Measurements from ENCODE around the gene TENM4. TPM values are rescaled to one million over a fixed set of nuclear protein-coding genes. Genes with fewer than 3 reads are reported as not detected.

TENM4 gene
- total and polyA plus RNA-seq, 2 of the 8 experiments (the other 6 are each of a cell fraction or from before 2014, with no cell fraction given) = 3.5 to 7.2 TPM

DNA sequence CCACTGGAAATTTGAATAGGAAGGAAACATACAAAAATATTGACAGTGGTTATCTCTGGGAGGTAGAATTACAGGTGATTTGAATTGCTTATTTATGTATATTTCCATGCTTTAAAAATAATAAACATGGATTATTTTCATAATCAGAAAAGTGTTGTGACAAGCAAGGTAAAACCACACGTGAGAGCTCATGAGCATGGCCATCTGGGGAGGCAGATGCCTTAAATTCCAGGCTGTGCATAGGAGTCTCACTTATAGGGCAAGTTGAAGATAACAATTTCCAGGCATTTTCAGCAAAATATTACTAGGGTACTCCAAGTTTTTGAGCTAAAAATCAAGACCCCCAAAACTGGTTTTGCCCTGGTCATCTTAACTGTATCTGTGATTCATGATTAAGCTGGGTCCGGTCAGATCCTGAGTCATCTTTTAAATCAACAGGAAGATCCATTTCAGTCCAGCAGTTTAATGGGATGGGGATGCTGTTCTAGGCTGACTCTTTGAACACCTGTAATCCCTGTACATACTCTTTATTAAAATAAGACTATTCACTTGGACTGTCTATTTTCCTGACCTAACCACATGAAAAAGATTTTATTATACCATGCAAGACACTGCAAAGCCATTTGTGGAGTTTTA is 750.4 kb downstream of the TENM4 start:
- DNase-seq (ENCODE audit: low read depth in 1 of 2, low spot score in 2 of 2) = no peak
- no peak overlapping the region for H2BK120ac ChIP-seq (replicated peaks; ENCODE audit: low read depth, low read length)
- peaks cover 0 to 8% (median 5%) of the 10 kb centered on the region in 4 experiments; a peak in 6 of 7 replicates for H3K4me1 ChIP-seq (replicated peaks in 1 of 4; ENCODE audit: control insufficient read depth in 3 of 4, insufficient read depth in 4 of 4, low read length in 3 of 4)
- no peak overlapping the region for H3K4me3 ChIP-seq (ENCODE audit: extremely low read depth in 1 of 4, insufficient read depth in 2 of 4, low read depth in 3 of 4, low read length in 4 of 4)
- H3K4ac ChIP-seq (replicated peaks; ENCODE audit: insufficient read length, low read depth, low read length) = no peak overlapping the region
- H3K79me1 ChIP-seq (ENCODE audit: low read depth, low read length) = no peaks in the 10 kb centered on the region
- H3K23ac ChIP-seq (ENCODE audit: insufficient read length) = no peak overlapping the region
- H3K9me3 ChIP-seq (ENCODE audit: insufficient read depth in 2 of 2, low read depth in 1 of 2, low read length in 1 of 2) = no peaks in the 10 kb centered on the region
- H2BK20ac ChIP-seq (ENCODE audit: low read length) = no peak overlapping the region
- POLR2A ChIA-PET (ENCODE audit: partially characterized antibody) = interaction anchor here (0.6 kb wide), 1 partner anchor 14 kb away, joined by 3 read pairs; no protein-coding TSS in a partner anchor
- H3K56ac ChIP-seq (replicated peaks; ENCODE audit: insufficient read length, low read depth, low read length) = no peak overlapping the region
- H3K9ac ChIP-seq (replicated peaks in 1 of 4; ENCODE audit: extremely low read depth in 1 of 4, low read depth in 3 of 4, low read length in 3 of 4) = no peak overlapping the region
- CTCF ChIA-PET (ENCODE audit: partially characterized antibody) = interaction anchor here (0.6 to 8.6 kb wide), 5 partner anchors 9 to 410 kb away, joined by 3 to 64 read pairs (median 4); no protein-coding TSS in a partner anchor
- whole genome bisulfite sequencing, 2 experiments (ENCODE audit: extremely low coverage in 1 of 2, insufficient coverage in 1 of 2, insufficient read length in 1 of 2, insufficient replicate concordance in 2 of 2, low coverage in 1 of 2, low lambda C conversion rate in 2 of 2, missing lambda C conversion rate in 1 of 2) = 88% methylated on average over 2 of the region's 2 CpGs; no CpG with 5 or more reads in 1 of the 2 experiments
- H3K18ac ChIP-seq (ENCODE audit: extremely low read depth, low read length) = no peak overlapping the region
- H2BK15ac ChIP-seq (ENCODE audit: low read length) = no peak overlapping the region
- H3K27ac ChIP-seq (ENCODE audit: low read depth, low read length) = no peak overlapping the region
- no peaks in the 10 kb centered on the region; a peak in 1 of 7 replicates for H3K27me3 ChIP-seq (replicated peaks in 1 of 4; ENCODE audit: control insufficient read depth in 3 of 4, extremely low read depth in 1 of 4, insufficient read depth in 3 of 4, low read length in 3 of 4)
- no peak overlapping the region for H3K14ac ChIP-seq (ENCODE audit: insufficient read length)
- no peak overlapping the region for H2AFZ ChIP-seq (ENCODE audit: low read length)
- no peak overlapping the region for H2BK5ac ChIP-seq (ENCODE audit: low read depth, low read length)
- no peak overlapping the region for H3K4me2 ChIP-seq (ENCODE audit: insufficient read depth in 1 of 2, low read depth in 2 of 2, low read length in 2 of 2)
- H4K91ac ChIP-seq (replicated peaks; ENCODE audit: insufficient read length, low read length) = no peak overlapping the region
- no peaks in the 10 kb centered on the region for H4K20me1 ChIP-seq (replicated peaks in 1 of 2; ENCODE audit: control insufficient read depth in 1 of 2, insufficient read depth in 2 of 2, low read length in 2 of 2)
- no peak overlapping the region for H4K8ac ChIP-seq (ENCODE audit: extremely low read depth, insufficient read depth, low read length)
- no peak overlapping the region for H4K5ac ChIP-seq (ENCODE audit: insufficient read length, low read depth, low read length)
- no peaks in the 10 kb centered on the region for H3K79me2 ChIP-seq (ENCODE audit: control insufficient read depth in 1 of 2, insufficient read depth in 2 of 2, low read length in 2 of 2)
- no peaks in the 10 kb centered on the region for H3K23me2 ChIP-seq (ENCODE audit: low read depth, low read length)
- FAIRE-seq = no peak
- H2AK5ac ChIP-seq (ENCODE audit: low read depth, low read length) = no peak overlapping the region
- no peaks in the 10 kb centered on the region for H3K36me3 ChIP-seq (ENCODE audit: control insufficient read depth in 2 of 4, insufficient read depth in 4 of 4, low read length in 3 of 4)
- H2BK12ac ChIP-seq (ENCODE audit: low read depth, low read length) = no peak overlapping the region
- TF ChIP-seq POU5F1 (IDR thresholded peaks at IDR 0.05; ENCODE audit: low read depth, low read length) = no peak
- TF ChIP-seq FOSL1 (IDR thresholded peaks at IDR 0.05; ENCODE audit: insufficient read depth, low read depth, low read length) = no peak
- no peak for TF ChIP-seq CTBP2 (IDR thresholded peaks at IDR 0.05; ENCODE audit: borderline replicate concordance, insufficient read depth, insufficient read length, low read length)
- no peak for TF ChIP-seq TAF7 (optimal IDR thresholded peaks at IDR 0.05; ENCODE audit: borderline replicate concordance, low read depth, low read length)
- TF ChIP-seq MAFK (IDR thresholded peaks at IDR 0.05; ENCODE audit: low read depth, low read length) = no peak
- TF ChIP-seq SRF (IDR thresholded peaks at IDR 0.05; ENCODE audit: low read depth, low read length) = no peak
- no peak for TF ChIP-seq EGR1 (IDR thresholded peaks at IDR 0.05; ENCODE audit: borderline replicate concordance, low read depth, low read length)
- no peak for TF ChIP-seq RFX5 (IDR thresholded peaks at IDR 0.05; ENCODE audit: borderline replicate concordance, low read depth, low read length)
- no peak for TF ChIP-seq BACH1 (IDR thresholded peaks at IDR 0.05; ENCODE audit: low read length)
- TF ChIP-seq TCF12 (IDR thresholded peaks at IDR 0.05; ENCODE audit: low read depth, low read length) = no peak
- TF ChIP-seq PHF8 (conservative IDR thresholded peaks at IDR 0.05; ENCODE audit: low read depth, low read length) = no peak
- TF ChIP-seq RAD21 (IDR thresholded peaks at IDR 0.05 in 1 of 2, conservative IDR thresholded peaks at IDR 0.05 in 1 of 2; ENCODE audit: low read depth in 2 of 2, low read length in 2 of 2) = no peak
- TF ChIP-seq CEBPB (IDR thresholded peaks at IDR 0.05; ENCODE audit: low read depth, low read length) = no peak
- no peak for TF ChIP-seq TEAD4 (IDR thresholded peaks at IDR 0.05; ENCODE audit: low read depth, low read length)
